Measurements from ENCODE around the gene NAAA.

GRCh38 chr4:75919920-75920319 lies 20.9 kb downstream of the NAAA start:
- TF ChIP-seq, protein P1, sequence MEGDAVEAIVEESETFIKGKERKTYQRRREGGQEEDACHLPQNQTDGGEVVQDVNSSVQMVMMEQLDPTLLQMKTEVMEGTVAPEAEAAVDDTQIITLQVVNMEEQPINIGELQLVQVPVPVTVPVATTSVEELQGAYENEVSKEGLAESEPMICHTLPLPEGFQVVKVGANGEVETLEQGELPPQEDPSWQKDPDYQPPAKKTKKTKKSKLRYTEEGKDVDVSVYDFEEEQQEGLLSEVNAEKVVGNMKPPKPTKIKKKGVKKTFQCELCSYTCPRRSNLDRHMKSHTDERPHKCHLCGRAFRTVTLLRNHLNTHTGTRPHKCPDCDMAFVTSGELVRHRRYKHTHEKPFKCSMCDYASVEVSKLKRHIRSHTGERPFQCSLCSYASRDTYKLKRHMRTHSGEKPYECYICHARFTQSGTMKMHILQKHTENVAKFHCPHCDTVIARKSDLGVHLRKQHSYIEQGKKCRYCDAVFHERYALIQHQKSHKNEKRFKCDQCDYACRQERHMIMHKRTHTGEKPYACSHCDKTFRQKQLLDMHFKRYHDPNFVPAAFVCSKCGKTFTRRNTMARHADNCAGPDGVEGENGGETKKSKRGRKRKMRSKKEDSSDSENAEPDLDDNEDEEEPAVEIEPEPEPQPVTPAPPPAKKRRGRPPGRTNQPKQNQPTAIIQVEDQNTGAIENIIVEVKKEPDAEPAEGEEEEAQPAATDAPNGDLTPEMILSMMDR (IDR thresholded peaks at IDR 0.05): no peak
- no peak for TF ChIP-seq POLR2A (IDR thresholded peaks at IDR 0.05)
